ENCODE measurements around the gene PTGER4.

DNA sequence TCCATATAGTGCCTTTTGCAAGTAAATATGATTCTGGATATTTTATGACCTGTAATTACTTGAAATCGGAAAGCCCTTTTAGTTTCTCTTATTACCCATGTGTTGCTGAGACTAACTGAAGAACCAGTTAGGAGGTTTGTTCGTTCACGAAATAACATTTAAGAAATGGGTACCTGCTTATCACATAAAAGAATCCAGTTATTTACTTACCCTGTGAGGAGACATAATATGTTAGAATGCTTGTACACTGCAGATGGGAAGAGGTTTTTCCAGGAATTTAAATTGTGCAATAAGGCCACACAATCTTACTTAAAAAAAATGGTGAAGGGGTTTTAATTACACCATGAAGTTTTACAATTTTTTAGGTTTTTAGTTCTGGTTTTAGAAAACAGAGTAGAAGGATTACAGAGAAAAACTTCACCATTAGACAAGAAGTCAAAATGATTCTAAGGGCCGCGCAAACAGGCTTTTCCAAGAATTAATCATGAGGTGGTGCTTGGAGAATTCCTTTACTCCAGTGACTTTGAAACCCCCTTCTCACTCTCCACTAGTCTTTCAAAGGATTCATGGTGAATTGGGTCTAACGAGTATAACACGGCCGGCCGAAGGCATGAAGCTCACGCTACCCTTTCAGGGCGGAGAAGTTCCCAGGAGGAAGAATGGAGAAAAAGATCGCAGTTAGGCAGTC lies 1.1 kb upstream of the PTGER4 start:
- TF ChIP-seq, protein P1, sequence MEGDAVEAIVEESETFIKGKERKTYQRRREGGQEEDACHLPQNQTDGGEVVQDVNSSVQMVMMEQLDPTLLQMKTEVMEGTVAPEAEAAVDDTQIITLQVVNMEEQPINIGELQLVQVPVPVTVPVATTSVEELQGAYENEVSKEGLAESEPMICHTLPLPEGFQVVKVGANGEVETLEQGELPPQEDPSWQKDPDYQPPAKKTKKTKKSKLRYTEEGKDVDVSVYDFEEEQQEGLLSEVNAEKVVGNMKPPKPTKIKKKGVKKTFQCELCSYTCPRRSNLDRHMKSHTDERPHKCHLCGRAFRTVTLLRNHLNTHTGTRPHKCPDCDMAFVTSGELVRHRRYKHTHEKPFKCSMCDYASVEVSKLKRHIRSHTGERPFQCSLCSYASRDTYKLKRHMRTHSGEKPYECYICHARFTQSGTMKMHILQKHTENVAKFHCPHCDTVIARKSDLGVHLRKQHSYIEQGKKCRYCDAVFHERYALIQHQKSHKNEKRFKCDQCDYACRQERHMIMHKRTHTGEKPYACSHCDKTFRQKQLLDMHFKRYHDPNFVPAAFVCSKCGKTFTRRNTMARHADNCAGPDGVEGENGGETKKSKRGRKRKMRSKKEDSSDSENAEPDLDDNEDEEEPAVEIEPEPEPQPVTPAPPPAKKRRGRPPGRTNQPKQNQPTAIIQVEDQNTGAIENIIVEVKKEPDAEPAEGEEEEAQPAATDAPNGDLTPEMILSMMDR (IDR thresholded peaks at IDR 0.05) = no peak
- TF ChIP-seq POLR2AphosphoS5 (IDR thresholded peaks at IDR 0.05) (no peak), POLR2A (IDR thresholded peaks at IDR 0.05) (no peak)
